NCI-H1436 (cell line): ENCODE data around the gene DAB1.

Experiments used
- DNase-seq: peaks from one replicate; lab custom pipeline; 2025; lab: John Stamatoyannopoulos, UW

The DAB1 gene

DNA sequence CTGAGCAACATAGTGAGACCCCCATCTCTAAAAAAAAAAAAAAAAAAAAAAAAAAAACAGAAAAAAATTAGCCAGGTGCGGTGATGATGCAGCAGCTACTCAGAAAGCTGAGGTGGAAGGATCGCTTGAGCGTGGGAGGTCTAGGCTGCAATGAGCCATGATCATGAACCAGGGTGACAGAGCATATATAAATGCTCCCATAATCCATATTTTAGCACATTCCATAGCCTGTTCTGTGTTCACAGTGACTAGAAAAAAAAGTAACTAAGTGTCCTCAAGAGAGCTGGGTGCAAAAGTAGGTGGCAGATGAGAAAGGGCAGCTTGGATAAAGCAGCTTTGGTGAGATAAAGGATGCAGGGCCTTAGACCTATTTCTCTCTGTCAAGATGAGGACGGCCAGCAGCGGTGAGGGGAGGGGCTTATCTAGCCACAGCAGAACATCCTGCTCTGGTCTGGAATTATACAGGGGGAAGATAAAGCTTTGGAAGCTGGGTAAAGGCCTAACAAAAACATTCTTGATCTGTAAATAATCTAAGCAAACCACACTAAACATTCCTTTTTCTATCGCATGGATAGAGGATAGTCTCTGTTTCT, 205.3 kb downstream of the DAB1 start:
- DNase-seq, result no peak

DNA sequence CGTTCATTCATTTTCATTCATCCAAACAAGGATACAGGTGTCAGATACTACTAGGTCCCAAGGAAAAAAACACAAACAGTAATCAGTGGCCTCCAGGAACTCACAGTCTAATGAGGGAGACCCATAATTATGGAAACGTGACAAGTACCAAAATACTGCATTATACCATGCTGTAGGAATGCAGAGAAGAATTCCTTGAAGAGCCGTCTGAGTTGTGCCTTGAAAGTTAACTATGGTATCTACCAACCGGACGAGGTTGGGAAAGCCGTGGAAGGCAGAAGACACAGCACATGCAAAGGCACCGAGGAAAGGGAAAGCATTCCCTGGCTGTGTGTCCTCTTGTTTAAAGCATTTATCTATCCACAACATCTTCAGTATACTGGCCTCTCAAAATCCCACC, 206.0 kb downstream of the DAB1 start:
- no peak for DNase-seq

DNA sequence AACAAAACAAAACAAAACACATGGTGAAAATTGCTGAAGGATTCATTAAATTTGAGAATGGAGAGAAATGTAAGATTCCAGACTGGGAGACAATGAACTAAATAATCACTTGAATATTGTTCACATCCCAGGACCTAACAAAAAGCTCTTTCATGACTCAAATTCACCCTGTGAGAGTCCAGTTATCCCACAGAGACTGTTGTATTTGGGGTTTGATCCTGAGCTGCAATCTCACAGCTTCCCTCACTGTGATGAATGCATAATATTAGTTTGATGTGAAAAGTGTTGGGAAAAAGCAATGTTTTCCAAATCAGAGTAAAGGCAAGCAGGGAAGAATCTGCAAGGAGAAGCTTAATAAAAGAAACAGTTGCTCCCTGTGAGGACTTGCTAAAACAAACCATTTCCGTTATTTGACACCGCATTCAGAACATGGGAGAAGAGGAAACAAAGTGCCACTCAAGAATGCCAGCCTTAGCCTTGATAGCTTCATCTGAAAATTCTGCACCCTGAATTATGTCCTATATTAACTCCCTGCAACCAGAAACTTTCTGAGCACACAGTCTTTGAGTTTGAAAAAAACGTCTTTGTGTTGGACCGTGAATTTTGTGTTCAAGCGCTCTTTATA, 208.8 kb downstream of the DAB1 start:
- DNase-seq, result no peak

DNA sequence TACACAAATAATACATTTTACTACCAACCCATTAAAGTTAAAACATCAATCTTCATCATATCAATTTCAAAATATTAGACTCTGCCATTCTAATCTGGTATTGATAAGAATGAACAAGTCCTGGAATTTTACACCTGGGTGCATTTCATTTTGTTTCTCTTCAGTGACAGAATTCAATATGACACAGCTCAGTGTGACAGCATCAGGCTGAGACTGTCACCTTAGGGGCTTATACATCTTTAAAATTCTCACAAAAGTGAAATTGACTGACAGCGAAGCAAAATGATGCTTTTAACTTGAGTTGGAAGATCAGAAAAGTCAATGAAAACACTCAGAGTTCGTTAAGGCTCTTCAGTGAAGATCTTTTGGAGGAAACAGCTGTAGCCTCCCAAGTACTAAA, 213.0 kb downstream of the DAB1 start:
- no peak for DNase-seq

DNA sequence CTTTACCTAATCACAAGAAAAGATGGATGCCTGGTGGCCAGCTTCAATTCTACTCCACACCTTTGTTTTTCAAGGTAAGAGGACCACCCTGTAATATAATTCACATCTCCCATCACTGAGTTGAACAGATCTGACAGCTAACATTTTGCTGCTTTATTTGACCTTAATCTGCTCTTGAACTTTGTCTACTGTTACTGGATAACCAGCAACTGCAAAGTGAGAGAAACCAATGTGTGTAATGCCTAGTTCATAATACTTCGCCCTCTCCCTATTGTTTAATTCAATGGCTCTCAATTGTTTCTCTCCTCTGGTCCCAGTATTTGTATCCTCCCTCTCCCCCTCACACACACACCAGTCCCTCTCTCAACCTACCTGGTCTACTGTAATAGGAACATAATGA, 214.4 kb downstream of the DAB1 start:
- DNase-seq, result no peak

DNA sequence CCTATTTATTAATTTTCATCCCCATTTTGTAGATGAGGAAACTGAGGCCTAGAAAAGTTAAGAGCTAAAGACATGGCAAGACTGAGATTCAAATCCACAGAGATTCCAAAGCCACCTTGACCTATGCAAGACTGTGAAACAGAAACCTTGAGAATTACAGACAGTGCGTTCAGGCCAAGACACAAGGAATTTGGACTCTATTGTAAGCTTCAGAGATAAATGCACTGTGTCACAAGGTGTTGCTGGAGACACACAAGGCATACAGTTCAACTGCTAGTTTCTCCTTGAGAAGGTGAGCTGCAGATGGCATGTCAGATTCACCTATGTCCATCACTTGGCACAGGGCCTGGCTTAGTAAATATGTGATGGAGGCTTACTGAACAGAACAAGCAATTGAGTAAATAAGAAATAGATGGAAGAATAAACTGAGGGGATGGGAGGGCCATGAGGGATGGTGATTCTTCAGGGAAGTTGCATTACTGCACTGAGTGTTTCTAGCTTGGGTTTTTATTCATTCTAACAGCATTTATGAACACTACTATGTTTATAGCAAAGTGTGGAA, 215.0 kb downstream of the DAB1 start:
- no peak for DNase-seq

DNA sequence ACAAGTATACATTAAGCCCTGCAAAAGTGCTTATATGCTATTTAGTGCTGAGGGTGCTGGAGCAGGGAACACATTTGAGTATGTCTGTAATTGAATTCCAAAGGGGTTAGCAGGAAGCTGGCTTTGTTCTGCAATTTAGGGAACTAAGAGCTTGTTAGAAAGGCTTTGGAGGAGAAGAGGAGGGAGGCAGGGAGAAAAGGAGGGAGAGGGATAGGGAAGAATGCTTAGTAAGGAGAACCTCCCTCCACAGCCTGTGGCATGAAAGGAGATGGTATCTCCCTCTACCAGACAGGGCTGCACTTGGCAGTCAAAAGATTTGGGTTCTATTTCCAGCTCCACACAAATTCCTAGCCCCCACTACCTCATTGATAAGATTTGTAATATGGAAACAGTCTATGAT, 217.8 kb downstream of the DAB1 start:
- no peak for DNase-seq

DNA sequence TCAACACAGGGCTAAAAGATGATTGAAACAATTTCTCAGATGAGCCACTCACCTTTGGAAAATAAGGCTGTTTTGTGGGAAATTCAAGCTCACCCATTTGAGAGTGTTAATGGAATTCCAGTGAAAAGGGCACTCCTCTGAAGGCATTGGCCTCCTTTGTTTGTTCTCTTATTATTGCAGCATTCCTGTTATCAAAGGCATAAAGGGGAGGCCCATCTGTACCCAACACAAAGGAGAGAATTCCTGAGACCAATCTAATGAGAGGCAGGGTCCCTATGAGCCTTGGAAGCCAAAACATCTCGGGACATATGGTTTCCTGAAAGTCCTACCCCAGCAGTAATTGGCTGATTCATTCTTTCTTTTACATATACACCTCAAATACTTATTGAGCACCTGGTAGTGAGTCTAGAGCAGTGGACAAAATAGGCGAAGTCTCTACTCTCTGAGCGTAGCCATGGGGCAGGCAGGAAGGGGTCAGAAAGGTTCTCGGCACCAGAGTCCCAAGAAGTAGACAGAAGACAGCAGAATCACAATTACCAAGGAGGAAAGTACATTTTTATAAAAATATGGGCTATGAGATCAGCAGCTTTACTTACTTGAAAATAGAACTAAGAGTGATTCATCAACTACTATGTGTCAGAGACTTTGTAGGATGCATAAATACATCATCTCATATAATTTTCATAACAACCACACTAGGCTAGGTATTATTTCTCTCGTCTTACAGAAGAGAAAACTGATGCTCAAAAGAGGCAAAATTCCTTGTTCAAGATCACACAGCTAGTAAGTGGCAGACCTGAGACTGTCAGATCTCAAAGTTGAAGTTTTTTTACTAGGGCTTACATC, 218.7 kb downstream of the DAB1 start:
- DNase-seq, result no peak

- DNase-seq, result no peak
Observed at GRCh38 chr1:57204091-57204490, 219.8 kb downstream of the DAB1 start.

DNA sequence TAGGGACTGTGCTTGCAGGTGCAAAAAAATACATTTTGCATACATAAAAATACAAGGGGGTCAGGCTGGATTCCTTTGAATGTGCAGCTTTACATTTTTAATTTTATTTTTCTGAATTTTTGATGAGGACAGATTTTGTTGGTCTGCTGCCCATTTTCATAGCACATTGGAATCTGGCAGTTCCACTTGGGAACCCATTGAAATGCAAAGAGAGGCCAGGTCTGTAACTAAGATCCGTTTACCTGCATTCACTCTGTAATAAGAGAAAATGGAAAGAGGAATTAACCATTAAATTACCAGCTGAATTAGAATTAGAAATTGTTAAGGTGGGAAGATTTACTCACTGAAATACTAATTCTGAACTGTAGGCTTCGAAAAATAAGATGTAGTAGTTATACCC, 221.6 kb downstream of the DAB1 start:
- DNase-seq, result no peak

DNA sequence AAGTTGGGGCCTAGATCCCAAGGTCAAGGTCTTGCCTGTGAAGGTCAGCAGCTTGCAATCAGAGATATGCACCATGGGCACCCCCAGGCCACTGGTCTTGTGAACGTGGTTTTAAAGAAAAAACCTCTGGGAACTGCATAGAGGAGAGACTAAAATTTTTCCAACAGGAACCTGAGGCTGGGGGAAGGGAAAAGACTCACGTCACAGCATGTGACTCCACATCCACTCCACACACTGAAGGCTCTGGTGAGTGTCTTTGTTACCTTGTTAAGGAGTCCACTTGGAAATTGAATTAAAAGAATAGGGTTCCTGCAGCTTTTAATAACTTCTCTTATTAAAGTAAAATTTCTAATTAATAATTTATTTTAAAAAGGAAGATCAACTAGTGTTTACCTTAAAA, 224.9 kb downstream of the DAB1 start:
- no peak for DNase-seq

- no peak for DNase-seq
Observed at GRCh38 chr1:57195436-57195941, 228.4 kb downstream of the DAB1 start.

GRCh38 chr1:57192222-57192621, 231.6 kb downstream of the DAB1 start:
- no peak for DNase-seq

DNA sequence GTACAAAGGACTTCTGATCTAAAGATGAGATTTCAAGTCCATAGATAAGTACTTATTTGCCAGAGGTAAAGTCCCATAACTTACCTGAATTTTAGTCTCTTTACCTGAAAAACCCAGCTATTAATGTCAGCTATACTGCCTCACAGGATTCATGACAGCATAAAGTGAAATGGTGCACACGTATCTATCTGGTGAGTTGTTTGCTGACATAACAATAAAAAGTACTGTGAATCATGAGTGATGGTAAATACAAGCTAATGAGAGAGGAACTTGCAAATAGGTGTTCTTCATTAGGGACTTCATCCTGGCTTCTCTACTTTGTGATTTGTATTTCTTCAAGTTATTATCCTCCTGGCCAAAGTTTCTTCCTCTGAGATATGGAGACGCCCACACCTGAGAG, 233.0 kb downstream of the DAB1 start:
- no peak for DNase-seq

GRCh38 chr1:57188168-57188567, 235.7 kb downstream of the DAB1 start:
- no peak for DNase-seq

DNA sequence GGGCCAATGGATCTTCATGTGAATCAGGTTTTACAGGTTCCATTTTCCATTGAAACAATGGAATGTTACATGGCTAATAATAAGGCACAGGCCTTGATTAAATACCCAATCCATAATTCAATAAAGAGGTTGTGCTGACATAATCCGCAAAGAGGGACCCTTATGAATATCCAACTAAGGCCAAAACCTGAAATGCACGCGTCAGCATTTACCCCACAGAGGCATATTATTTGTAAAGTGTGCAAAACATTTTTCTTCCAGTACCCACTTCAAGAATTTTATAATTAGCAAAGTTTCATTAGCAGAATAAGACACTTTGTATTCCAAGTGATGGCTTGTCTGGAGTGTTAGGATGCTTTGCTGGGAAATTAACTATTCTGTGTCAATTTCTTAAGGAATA, 237.4 kb downstream of the DAB1 start:
- DNase-seq, result no peak

GRCh38 chr1:57179001-57179400, 244.9 kb downstream of the DAB1 start:
- DNase-seq, result no peak

GRCh38 chr1:57175506-57175905, 248.4 kb downstream of the DAB1 start:
- no peak for DNase-seq

- no peak for DNase-seq
Observed at GRCh38 chr1:57172040-57172439, 251.8 kb downstream of the DAB1 start.

GRCh38 chr1:57167997-57168396, 255.9 kb downstream of the DAB1 start:
- DNase-seq, result no peak

DNA sequence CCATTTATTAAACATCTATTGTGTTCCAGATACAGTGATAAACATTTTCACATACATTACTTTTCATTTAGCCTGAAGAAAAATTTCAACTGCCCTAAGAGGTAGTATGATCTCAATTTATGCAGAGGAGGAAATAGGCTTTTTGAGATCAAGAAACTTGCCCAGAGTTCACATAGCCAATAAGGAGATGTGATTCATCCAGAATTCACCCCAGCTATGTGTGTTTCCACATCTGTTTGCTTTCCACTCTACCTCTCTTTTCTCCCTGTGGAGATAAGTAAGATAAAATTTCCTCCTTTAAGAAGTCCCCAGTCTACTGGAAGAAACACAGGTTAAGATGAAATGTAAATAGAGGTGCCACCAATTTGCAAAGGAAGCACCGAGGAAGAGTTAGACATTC, 258.3 kb downstream of the DAB1 start:
- no peak for DNase-seq

DNA sequence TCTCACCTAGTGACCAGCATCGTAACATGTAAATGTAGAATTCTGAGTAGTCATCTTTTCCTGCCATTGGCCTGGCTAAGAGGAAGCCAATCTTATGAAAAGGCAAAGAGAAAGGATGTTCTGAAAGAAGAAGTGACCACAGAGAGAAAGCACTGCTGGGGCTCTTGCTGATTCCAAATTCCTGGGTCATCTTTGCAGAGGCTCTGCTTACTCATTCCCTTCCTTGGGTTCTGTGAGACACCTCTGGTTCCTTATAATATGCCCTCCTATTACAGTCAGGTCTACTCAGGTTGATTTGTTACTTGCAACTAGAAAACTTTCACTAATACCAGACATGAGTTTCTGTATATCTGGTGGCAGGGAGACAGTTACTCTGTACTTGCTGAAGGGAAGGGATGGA, 259.3 kb downstream of the DAB1 start:
- no peak for DNase-seq

DNA sequence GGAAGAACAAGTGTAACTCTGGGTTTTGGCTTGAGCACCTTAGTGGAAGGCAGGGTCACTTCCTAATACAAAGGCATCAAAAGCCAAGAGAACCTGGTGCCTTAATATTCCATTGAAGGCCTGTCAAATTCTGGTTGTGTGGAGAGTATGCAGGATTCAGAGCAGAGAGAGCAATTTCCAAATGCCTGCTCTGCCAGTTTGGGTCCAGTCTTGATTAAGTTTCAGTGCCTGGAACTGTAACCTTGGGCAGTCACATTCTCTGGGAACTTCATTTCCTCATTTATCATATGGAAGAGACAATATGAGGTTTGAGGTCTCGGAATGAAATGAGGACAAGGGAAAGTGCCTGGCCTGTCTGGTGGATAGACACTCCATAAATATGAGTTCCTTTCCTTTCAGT, 260.1 kb downstream of the DAB1 start:
- no peak for DNase-seq
